MM.1S (cell line): ENCODE data around the gene CEP128.

Experiments used
- DNase-seq: peaks from one replicate; pipeline ENCODE4 v3.0.0-alpha.2; 2015
- H2AFZ ChIP-seq: fragments of 300-600 bp; sonication (generic); 2 replicates; pipeline ENCODE4 v1.6.0; 2016; ENCODE audit warnings: antibody characterized with exemption, low read length
- H3F3A ChIP-seq: fragments of 300-600 bp; sonication (generic); 2 replicates; pipeline ENCODE4 v1.6.1; 2016; ENCODE audit warnings: mild to moderate bottlenecking, antibody characterized with exemption, low read length, moderate library complexity, mixed read lengths; ENCODE audit not compliant: insufficient read depth
- H3K27ac ChIP-seq: fragments of 300-600 bp; sonication (generic); 2 replicates; pipeline ENCODE4 v1.5.1; 2016; ENCODE audit warnings: mild to moderate bottlenecking, low read length
- H3K27me3 ChIP-seq: fragments of 300-600 bp; sonication (generic); replicated peaks from 2 replicates; pipeline ENCODE4 v1.6.0; 2016; ENCODE audit warnings: low read length; ENCODE audit not compliant: insufficient read depth
- H3K36me3 ChIP-seq: fragments of 300-600 bp; sonication (generic); replicated peaks from 2 replicates; pipeline ENCODE4 v1.6.1; 2016; ENCODE audit warnings: mild to moderate bottlenecking, low read length, mixed read lengths; ENCODE audit not compliant: insufficient read depth
- H3K4me1 ChIP-seq: fragments of 300-600 bp; sonication (generic); 2 replicates; pipeline ENCODE4 v1.6.1; 2016; ENCODE audit warnings: low read length, mixed read lengths
- H3K4me2 ChIP-seq: fragments of 300-600 bp; sonication (generic); 2 replicates; pipeline ENCODE4 v1.6.0; 2016; ENCODE audit warnings: low read depth, low read length
- H3K4me3 ChIP-seq: fragments of 300-600 bp; sonication (generic); 2 replicates; pipeline ENCODE4 v1.5.1; 2016; ENCODE audit warnings: low read length, mixed read lengths
- H3K79me2 ChIP-seq: fragments of 300-600 bp; sonication (generic); 2 replicates; pipeline ENCODE4 v1.6.1; 2016; ENCODE audit warnings: mixed run types, low read length, mixed read lengths
- H3K9ac ChIP-seq: fragments of 300-600 bp; sonication (generic); 2 replicates; pipeline ENCODE4 v1.6.1; 2016; ENCODE audit warnings: low read length, mixed read lengths
- H3K9me2 ChIP-seq: fragments of 300-600 bp; sonication (generic); replicated peaks from 2 replicates; pipeline ENCODE4 v1.6.1; 2016; ENCODE audit warnings: mild to moderate bottlenecking, low read length, mixed read lengths; ENCODE audit not compliant: insufficient read depth
- H3K9me3 ChIP-seq: fragments of 300-600 bp; sonication (generic); replicated peaks from 2 replicates; pipeline ENCODE4 v1.6.1; 2016; ENCODE audit warnings: mild to moderate bottlenecking, low read length, mixed read lengths; ENCODE audit not compliant: insufficient read depth
- H4K20me1 ChIP-seq: fragments of 300-600 bp; sonication (generic); 2 replicates; pipeline ENCODE4 v1.6.1; 2016; ENCODE audit warnings: mild to moderate bottlenecking, low read length, moderate library complexity, mixed read lengths; ENCODE audit not compliant: insufficient read depth
- EZH2 ChIP-seq: fragments of 300-600 bp; sonication (generic); optimal IDR thresholded peaks from 2 replicates; pipeline ENCODE3; 2017; ENCODE audit warnings: low read depth, mild to moderate bottlenecking, antibody characterized with exemption, low read length, mixed read lengths
- EZH2phosphoT487 ChIP-seq: fragments of 300-600 bp; sonication (generic); IDR thresholded peaks from 2 replicates; pipeline ENCODE4 v1.6.1; 2018; ENCODE audit warnings: antibody characterized with exemption, low read length
- TF ChIP-seq, protein P1 (sequence below): fragments of 300-600 bp; sonication (generic); IDR thresholded peaks from 2 replicates; pipeline ENCODE4 v1.5.1; 2016; ENCODE audit warnings: antibody characterized with exemption, low read length, mixed read lengths

The CEP128 gene

GRCh38 chr14:80867798-80868197 is 73.7 kb downstream of the CEP128 start:
- Histone ChIP-seq H3K27ac (no peak overlapping the region), H3K9me2 (no peaks in the 10 kb centered on the region), H3K27me3 (no peaks in the 10 kb centered on the region), H3K79me2 (no peaks in the 10 kb centered on the region), H3K9ac (no peak overlapping the region), H3K4me2 (no peak overlapping the region), H3K4me3 (no peak overlapping the region), H4K20me1 (no peaks in the 10 kb centered on the region), H3K9me3 (no peaks in the 10 kb centered on the region), H3K4me1 (no peaks in the 10 kb centered on the region), H3K36me3 (no peaks in the 10 kb centered on the region), H2AFZ (no peak overlapping the region), H3F3A (no peaks in the 10 kb centered on the region)
- TF ChIP-seq, protein P1, sequence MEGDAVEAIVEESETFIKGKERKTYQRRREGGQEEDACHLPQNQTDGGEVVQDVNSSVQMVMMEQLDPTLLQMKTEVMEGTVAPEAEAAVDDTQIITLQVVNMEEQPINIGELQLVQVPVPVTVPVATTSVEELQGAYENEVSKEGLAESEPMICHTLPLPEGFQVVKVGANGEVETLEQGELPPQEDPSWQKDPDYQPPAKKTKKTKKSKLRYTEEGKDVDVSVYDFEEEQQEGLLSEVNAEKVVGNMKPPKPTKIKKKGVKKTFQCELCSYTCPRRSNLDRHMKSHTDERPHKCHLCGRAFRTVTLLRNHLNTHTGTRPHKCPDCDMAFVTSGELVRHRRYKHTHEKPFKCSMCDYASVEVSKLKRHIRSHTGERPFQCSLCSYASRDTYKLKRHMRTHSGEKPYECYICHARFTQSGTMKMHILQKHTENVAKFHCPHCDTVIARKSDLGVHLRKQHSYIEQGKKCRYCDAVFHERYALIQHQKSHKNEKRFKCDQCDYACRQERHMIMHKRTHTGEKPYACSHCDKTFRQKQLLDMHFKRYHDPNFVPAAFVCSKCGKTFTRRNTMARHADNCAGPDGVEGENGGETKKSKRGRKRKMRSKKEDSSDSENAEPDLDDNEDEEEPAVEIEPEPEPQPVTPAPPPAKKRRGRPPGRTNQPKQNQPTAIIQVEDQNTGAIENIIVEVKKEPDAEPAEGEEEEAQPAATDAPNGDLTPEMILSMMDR, result no peak
- no peak for TF ChIP-seq EZH2phosphoT487
- TF ChIP-seq EZH2, result no peak
- DNase-seq, result no peak

GRCh38 chr14:80867091-80867490 is 74.4 kb downstream of the CEP128 start:
- TF ChIP-seq, protein P1, result no peak
- TF ChIP-seq EZH2phosphoT487 (no peak), EZH2 (no peak)
- no peaks in the 10 kb centered on the region for H3K9me2 ChIP-seq
- no peaks in the 10 kb centered on the region for H3K79me2 ChIP-seq
- no peaks in the 10 kb centered on the region for H4K20me1 ChIP-seq
- H3K9ac ChIP-seq, result no peak overlapping the region
- no peaks in the 10 kb centered on the region for H3K9me3 ChIP-seq
- no peak overlapping the region for H2AFZ ChIP-seq
- no peaks in the 10 kb centered on the region for H3K36me3 ChIP-seq
- H3K4me1 ChIP-seq, result no peaks in the 10 kb centered on the region
- H3K4me2 ChIP-seq, result no peak overlapping the region
- no peak overlapping the region for H3K4me3 ChIP-seq
- no peak overlapping the region for H3K27ac ChIP-seq
- no peaks in the 10 kb centered on the region for H3K27me3 ChIP-seq
- DNase-seq, result no peak
- no peaks in the 10 kb centered on the region for H3F3A ChIP-seq

DNA sequence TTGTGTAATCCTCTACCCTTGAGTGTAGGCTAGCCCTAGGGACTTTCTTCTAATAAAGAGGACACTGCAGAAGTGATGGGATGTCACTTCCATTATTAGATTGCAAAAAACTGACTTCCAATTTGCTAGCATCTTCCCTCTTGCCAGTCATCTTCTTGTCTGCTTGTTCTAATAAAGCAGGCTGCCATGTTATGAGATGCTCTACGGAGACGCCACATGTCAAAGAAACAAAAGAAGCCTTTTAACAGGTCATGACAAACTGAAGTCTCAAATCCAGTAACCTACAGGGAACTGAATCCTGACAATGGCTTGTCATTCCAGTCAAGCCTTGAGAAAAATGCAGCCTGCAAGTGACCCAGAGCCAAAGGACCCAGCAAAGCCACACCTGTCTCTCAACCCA is 76.0 kb downstream of the CEP128 start:
- Histone ChIP-seq H3K27me3 (no peaks in the 10 kb centered on the region), H3K4me3 (no peak overlapping the region), H4K20me1 (no peaks in the 10 kb centered on the region), H3K36me3 (no peaks in the 10 kb centered on the region), H3K9ac (no peak overlapping the region), H2AFZ (no peak overlapping the region), H3K9me3 (no peaks in the 10 kb centered on the region), H3K27ac (no peak overlapping the region), H3K9me2 (no peaks in the 10 kb centered on the region), H3F3A (no peaks in the 10 kb centered on the region), H3K79me2 (no peaks in the 10 kb centered on the region), H3K4me1 (no peaks in the 10 kb centered on the region), H3K4me2 (no peak overlapping the region)
- TF ChIP-seq EZH2 (no peak), EZH2phosphoT487 (no peak)
- TF ChIP-seq, protein P1, result no peak
- no peak for DNase-seq
